ENCODE data around the gene TMEM151A.

- TF ChIP-seq CTCF (IDR thresholded peaks at IDR 0.05) (peak in 6 of 12 donors; percentile 0 to 31 (median 18)), POLR2A (IDR thresholded peaks at IDR 0.05) (no peak)
Observed at GRCh38 chr11:66258473-66258893, 33.2 kb upstream of the TMEM151A start.
